ENCODE measurements around the gene CPLX1.

DNA sequence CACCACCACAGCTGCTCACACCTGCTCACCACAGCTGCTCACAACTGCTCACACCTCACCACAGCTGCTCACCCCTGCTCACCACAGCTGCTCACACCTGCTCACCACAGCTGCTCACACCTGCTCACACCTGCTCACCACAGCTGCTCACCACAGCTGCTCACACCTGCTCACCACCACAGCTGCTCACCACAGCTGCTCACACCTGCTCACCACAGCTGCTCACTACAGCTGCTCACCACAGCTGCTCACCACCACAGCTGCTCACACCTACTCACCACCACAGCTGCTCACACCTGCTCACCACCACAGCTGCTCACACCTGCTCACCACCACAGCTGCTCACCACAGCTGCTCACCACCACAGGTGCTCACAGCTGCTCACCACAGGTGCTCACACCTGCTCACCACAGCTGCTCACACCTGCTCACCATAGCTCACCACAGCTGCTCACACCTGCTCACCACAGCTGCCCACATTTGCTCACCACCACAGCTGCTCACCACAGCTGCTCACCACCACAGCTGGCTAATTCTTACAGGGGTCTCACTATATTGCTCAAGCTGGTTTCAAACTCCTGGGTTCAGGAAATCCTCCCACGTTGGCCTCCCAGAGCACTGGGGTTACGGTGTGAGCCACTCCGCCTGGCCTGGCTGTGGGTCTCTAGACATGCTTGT is 30.4 kb upstream of the CPLX1 start:
- TF ChIP-seq POLR2AphosphoS5 (IDR thresholded peaks at IDR 0.05) (no peak), POLR2A (IDR thresholded peaks at IDR 0.05) (no peak)
- TF ChIP-seq, protein P1, sequence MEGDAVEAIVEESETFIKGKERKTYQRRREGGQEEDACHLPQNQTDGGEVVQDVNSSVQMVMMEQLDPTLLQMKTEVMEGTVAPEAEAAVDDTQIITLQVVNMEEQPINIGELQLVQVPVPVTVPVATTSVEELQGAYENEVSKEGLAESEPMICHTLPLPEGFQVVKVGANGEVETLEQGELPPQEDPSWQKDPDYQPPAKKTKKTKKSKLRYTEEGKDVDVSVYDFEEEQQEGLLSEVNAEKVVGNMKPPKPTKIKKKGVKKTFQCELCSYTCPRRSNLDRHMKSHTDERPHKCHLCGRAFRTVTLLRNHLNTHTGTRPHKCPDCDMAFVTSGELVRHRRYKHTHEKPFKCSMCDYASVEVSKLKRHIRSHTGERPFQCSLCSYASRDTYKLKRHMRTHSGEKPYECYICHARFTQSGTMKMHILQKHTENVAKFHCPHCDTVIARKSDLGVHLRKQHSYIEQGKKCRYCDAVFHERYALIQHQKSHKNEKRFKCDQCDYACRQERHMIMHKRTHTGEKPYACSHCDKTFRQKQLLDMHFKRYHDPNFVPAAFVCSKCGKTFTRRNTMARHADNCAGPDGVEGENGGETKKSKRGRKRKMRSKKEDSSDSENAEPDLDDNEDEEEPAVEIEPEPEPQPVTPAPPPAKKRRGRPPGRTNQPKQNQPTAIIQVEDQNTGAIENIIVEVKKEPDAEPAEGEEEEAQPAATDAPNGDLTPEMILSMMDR (IDR thresholded peaks at IDR 0.05), result no peak
